ENCODE data around the gene PSMD12. TPM values are rescaled to one million over a fixed set of nuclear protein-coding genes. Genes with fewer than 3 reads are reported as not detected.
"Not testable (repeated sequence)": the region's sequence is repeated elsewhere in the genome, so short reads cannot be mapped to it uniquely, and the experiment has no call there.

PSMD12 gene
- total RNA-seq, 1 donor, result 32.4 TPM

- no peak overlapping the region for H3K4me3 ChIP-seq (ENCODE audit: low read depth, low read length)
- no peak for DNase-seq (ENCODE audit: low read depth)
- TF ChIP-seq, protein P1, sequence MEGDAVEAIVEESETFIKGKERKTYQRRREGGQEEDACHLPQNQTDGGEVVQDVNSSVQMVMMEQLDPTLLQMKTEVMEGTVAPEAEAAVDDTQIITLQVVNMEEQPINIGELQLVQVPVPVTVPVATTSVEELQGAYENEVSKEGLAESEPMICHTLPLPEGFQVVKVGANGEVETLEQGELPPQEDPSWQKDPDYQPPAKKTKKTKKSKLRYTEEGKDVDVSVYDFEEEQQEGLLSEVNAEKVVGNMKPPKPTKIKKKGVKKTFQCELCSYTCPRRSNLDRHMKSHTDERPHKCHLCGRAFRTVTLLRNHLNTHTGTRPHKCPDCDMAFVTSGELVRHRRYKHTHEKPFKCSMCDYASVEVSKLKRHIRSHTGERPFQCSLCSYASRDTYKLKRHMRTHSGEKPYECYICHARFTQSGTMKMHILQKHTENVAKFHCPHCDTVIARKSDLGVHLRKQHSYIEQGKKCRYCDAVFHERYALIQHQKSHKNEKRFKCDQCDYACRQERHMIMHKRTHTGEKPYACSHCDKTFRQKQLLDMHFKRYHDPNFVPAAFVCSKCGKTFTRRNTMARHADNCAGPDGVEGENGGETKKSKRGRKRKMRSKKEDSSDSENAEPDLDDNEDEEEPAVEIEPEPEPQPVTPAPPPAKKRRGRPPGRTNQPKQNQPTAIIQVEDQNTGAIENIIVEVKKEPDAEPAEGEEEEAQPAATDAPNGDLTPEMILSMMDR (IDR thresholded peaks at IDR 0.05; ENCODE audit: insufficient read depth, low read depth, low read length), result no peak
Observed at GRCh38 chr17:67388986-67389385, 22.6 kb upstream of the PSMD12 start.

DNA sequence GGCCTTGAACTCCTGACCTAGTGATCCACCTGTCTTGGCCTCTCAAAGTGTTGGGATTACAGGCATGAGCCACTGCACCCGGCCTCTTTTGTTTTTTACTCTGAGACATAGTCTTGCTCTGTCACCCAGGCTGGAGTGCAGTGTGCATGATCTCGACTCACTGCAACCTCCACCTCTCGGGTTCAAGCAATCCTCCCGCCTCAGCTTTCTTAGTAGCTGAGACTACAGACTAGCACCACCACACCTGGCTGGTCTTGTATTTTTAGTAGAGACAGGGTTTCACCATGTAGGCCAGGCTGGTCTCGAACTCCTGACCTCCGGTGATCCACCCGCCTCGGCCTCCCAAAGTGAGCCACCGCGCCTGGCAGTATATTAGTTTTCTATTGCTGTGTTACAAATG is 22.2 kb upstream of the PSMD12 start:
- H3K4me3 ChIP-seq (ENCODE audit: low read depth, low read length); DNase-seq (ENCODE audit: low read depth): not testable (repeated sequence)

DNA sequence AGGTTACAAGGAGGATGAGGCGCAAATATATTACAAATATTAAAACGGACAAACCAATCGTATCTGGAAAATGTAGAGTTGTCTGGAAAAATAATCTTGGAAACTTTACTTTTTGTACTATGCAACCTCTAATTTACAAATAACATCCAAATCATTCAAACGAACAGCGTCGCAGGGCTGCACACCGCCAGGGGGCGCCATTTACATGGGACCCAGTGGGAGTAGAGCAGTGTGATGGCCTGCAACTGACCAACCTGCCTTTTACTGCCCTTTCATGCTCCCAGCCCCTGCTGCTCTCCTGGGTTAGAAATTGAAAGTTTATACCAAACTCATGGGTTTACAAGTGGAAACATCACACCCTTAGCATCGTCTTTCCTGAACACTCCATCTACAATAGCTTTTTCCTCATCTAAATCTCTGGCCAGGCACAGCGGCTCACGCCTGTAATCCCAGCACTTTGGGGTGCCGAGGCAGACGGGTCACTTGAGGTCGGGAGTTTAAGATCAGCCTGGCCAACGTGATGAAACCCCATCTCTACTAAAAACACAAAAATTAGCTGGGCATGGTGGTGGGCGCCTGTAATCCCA is 20.7 kb upstream of the PSMD12 start:
- DNase-seq (ENCODE audit: low read depth), result peak; percentile 35
- TF ChIP-seq, protein P1 (IDR thresholded peaks at IDR 0.05; ENCODE audit: insufficient read depth, low read depth, low read length), result peak; percentile 72
- no peak overlapping the region for H3K4me3 ChIP-seq (ENCODE audit: low read depth, low read length)

- no peak for DNase-seq (ENCODE audit: low read depth)
- H3K4me3 ChIP-seq (ENCODE audit: low read depth, low read length), result no peak overlapping the region
- TF ChIP-seq, protein P1 (IDR thresholded peaks at IDR 0.05; ENCODE audit: insufficient read depth, low read depth, low read length), result no peak
Observed at GRCh38 chr17:67385122-67385988, 19.0 kb upstream of the PSMD12 start.

DNA sequence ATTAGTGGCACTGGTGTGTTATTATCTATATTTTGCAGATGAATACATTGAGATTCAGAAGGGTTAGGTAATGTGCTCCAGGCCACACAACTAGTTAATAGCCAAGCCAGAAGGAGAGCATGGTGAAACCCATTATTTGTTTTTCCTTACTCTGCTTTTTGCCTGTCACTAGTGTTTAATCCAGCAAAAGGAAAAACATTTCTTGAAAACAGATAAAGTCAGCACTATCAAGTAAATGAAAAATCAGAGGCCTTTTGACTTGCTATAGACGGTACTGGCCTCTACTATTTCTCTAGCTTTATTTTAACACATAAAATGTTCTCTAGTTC is 15.5 kb upstream of the PSMD12 start:
- TF ChIP-seq, protein P1 (IDR thresholded peaks at IDR 0.05; ENCODE audit: insufficient read depth, low read depth, low read length), result no peak
- DNase-seq (ENCODE audit: low read depth), result no peak
- H3K4me3 ChIP-seq (ENCODE audit: low read depth, low read length), result no peak overlapping the region

GRCh38 chr17:67379251-67379630 is 12.9 kb upstream of the PSMD12 start:
- no peak for DNase-seq (ENCODE audit: low read depth)
- TF ChIP-seq, protein P1 (IDR thresholded peaks at IDR 0.05; ENCODE audit: insufficient read depth, low read depth, low read length), result no peak
- peak overlapping the region; percentile 85 for H3K4me3 ChIP-seq (ENCODE audit: low read depth, low read length)

- peak overlapping the region; percentile 85 for H3K4me3 ChIP-seq (ENCODE audit: low read depth, low read length)
- peak; percentile 76 for DNase-seq (ENCODE audit: low read depth)
- TF ChIP-seq, protein P1 (IDR thresholded peaks at IDR 0.05; ENCODE audit: insufficient read depth, low read depth, low read length), result peak; percentile 46
Observed at GRCh38 chr17:67378454-67379250, 12.3 kb upstream of the PSMD12 start.
